GM13977 (cell line): ENCODE data around the gene SLC6A6.

Source experiments
- DNase-seq: peaks from one replicate; pipeline ENCODE4 v3.0.0; 2012; ENCODE audit warnings: low spot score
- in situ Hi-C: fragments of 300-500 bp; cut with MboI; formaldehyde crosslinking; loops from one replicate; pipeline ENCODE4 v1.12.0; 2022; ENCODE audit warnings: low sequenced_read_pairs, low pct_unique_long_range_greater_than_20kb, mixed read lengths, inconsistent platforms; ENCODE audit not compliant: unreplicated experiment
- TF ChIP-seq, protein P1 (sequence below): IDR thresholded peaks from 2 replicates; pipeline ENCODE4 v1.5.1; 2012; ENCODE audit warnings: mild to moderate bottlenecking, control low read depth; ENCODE audit not compliant: insufficient read depth; ENCODE audit errors: extremely low read depth, missing control alignments

The SLC6A6 gene

GRCh38 chr3:14450506-14450905, 48.1 kb downstream of the SLC6A6 start:
- in situ Hi-C loops: no loop called here

DNA sequence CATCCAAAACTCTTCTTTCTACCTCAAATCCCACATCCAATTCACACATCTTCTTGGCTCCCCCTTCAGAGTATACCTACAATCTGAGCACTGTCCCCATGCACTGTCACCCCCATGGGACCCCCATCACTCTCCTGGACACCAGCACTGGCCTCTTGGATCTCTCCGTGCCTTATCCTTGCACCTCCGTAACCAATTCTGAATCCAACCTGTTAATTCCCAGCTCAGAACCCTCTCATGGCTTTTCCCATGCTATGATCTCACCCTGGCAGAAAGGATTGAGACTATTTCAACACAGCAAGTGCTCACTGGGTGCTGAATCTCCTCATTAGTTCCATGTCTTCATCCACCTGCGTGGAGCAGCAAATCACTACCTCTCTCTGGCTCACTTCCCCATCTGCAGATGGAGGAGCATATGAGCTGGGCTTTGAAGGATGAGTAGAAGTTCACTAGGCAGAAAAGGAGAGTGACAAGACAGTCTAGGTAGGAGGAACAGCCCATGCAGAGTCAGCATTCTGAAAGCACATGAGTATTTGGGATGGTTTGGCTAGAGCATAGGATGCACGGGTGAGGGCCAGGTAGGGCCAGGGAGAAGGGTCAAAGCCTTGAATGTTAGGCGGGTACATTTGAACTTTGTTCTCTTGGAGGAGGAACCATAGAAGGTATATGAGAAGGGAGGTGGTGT, 48.7 kb downstream of the SLC6A6 start:
- TF ChIP-seq, protein P1, sequence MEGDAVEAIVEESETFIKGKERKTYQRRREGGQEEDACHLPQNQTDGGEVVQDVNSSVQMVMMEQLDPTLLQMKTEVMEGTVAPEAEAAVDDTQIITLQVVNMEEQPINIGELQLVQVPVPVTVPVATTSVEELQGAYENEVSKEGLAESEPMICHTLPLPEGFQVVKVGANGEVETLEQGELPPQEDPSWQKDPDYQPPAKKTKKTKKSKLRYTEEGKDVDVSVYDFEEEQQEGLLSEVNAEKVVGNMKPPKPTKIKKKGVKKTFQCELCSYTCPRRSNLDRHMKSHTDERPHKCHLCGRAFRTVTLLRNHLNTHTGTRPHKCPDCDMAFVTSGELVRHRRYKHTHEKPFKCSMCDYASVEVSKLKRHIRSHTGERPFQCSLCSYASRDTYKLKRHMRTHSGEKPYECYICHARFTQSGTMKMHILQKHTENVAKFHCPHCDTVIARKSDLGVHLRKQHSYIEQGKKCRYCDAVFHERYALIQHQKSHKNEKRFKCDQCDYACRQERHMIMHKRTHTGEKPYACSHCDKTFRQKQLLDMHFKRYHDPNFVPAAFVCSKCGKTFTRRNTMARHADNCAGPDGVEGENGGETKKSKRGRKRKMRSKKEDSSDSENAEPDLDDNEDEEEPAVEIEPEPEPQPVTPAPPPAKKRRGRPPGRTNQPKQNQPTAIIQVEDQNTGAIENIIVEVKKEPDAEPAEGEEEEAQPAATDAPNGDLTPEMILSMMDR: no peak
- in situ Hi-C loops: no loop called here
- no peak for DNase-seq

More at GRCh38 chr3:14450506-14450905, 48.1 kb downstream of the SLC6A6 start:
- TF ChIP-seq, protein P1: no peak
- no peak for DNase-seq

DNA sequence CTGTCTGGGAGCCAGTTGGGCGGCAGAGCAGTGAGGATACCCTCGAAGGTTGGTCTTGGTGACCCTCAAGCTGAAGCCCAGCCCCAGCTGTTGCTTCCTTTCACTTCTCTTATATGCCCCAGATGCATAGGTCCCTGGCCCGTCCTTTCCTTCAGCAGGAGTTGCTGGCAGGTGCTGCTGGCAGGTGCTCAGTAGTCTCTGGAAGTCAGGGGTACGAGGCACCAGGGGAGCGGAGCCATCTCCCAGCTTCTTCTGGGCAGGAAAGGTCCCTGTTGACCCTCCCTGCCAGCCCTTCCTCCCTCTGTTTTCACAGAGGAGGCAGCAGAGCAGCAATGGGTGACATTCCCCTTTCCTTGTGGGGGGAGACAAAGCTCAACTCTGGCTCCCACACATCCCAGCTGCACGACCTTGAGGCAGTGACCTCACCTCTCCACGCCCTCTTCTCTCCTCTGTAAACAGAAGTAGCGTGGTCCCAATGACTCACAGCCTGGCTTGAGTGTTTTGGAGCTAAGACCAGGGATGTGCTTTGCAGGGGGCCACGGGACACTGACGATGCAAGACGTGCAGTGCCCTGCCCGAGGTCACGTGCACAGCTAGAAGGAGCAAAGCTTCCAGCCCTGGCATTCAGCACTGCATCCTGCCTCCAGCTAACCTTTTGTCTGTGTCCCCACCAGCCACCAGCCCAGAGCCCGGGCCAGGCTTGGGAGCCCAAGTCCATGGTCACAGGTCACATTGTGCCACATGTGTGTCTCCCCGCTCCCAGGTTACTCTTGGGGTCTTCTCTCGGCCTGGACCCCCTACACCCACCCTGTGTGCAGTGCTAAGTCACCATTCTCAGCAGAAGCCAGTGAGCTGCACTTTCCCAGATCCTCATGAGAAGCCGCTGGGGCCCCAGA, 49.7 kb downstream of the SLC6A6 start:
- TF ChIP-seq, protein P1: no peak
- DNase-seq: no peak
- in situ Hi-C loops: no loop called here

DNA sequence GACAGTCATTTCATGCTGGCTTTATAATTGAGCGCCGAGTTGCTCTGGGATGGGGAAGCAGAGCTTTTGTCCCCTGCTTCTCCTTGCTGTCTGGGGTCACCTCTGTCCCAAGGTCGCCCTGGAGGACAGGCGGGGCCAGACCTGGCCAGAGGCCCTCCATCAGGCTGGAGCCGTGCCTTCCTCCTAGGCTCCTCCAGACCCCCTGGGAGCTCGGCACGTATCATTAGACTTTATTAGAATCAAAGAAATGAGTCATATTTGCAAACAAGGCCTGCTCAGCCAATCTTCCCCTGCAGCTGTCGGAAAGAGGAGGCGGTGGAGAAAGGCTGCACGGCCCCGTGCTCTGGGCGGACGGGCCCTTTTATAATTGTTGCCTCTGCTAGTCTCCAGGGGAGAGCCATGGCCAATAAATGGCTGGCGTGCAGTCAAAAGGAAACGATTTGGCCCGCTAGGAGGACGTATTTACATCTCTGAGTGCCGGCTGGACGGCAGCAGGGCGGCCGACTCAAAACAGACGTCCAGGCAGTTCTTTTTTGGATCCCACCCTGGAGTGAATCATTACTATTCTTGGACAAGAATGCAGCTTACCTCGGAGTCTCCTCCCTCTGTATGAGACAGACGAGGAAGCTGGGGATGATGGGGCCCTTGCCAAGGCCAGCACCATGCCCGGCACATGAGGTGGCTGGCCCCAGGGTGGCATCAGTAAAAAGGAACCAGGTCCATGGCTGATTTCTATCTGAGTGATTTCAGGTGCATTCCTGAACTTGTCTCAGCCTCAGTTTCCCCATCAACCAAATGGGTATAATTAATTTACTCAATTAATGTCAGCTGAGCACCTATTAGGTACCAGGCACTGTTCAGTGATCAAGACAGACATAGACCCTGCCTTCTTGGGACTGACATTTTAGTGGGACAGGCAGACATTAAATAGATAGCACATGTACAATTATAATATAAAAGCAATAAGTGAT, 50.6 kb downstream of the SLC6A6 start:
- no peak for DNase-seq
- TF ChIP-seq, protein P1: no peak
- in situ Hi-C loops: no loop called here

GRCh38 chr3:14453876-14454638, 51.7 kb downstream of the SLC6A6 start:
- in situ Hi-C loops: no loop called here
- DNase-seq: no peak
- TF ChIP-seq, protein P1: no peak
